ENCODE measurements around the gene PRAMEF26.
"Not testable (repeated sequence)": the region's sequence is repeated elsewhere in the genome, so short reads cannot be mapped to it uniquely, and the experiment has no call there.

The PRAMEF26 gene

DNA sequence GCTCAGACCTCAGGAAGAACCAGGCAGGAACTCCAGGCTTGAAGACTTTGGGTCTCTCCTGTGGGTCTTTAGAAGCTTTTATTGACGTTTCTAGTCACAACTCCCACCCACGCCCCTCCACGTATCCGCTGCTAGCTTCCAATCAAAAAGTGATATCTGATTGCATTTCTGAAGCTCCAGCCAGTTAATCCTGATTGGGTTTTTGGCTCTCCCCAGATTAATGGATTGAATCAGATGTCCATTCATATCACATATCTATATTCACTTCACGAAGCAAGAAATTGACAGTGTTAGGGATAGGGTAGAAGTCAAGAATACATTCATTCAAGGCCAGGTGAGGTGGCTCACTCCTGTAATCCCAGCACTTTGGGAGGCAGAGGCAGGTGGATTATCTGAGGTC lies at the start of gene PRAMEF26:
TSS of gene PRAMEF26 (minus strand) at position 101 of the 400 bp plus-strand sequence. CDS start 2,914 bp downstream, outside the sequence.
- DNase-seq, result not testable (repeated sequence)

DNA sequence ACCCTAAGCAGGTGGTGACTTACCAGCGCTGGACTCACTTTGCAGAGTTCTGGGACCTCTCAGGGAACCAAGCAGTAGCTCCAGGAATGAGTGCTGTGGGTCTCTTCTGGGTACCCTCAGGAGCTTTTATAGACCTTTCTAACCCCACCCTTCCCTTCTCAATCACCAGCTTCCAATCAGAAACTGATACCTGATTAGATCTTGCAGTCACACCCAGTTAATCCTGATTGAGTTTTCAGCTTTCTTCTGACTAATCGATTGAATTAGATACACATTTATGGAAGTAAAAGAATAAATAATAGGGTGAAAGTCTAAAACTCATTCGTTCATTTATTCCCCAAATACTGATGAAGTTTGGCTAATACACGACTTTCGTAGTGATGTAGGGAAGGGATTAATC lies 45.5 kb upstream of the PRAMEF26 start, which contains the start of gene PRAMEF13:
TSS of gene PRAMEF13 (minus strand) at position 101 of the 400 bp plus-strand sequence. CDS start 1,820 bp downstream, outside the sequence.
- not testable (repeated sequence) for DNase-seq

DNA sequence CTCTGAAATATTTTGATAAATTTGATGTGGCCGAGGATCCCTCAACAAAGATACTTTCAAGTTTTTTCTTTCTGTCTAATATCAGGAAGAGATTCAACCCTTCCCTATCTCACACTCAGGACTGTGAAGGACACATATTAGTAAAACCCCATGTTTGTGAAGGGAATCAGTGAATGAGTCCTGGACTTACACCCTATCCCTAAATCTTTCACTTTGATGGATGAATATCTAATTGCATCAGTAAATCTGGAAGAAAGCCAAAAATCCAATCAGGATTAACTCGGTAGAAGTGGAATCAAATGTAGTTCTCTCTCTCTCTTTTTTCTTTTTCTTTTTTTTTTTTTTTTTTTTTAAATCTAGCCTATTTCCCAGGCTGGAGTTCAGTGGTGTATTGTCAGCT lies 15.7 kb upstream of the PRAMEF26 start, which contains the start of gene PRAMEF9:
TSS of gene PRAMEF9 (plus strand) at position 301 of the 400 bp plus-strand sequence. CDS start 3,433 bp downstream, outside the sequence.
- not testable (repeated sequence) for DNase-seq

DNA sequence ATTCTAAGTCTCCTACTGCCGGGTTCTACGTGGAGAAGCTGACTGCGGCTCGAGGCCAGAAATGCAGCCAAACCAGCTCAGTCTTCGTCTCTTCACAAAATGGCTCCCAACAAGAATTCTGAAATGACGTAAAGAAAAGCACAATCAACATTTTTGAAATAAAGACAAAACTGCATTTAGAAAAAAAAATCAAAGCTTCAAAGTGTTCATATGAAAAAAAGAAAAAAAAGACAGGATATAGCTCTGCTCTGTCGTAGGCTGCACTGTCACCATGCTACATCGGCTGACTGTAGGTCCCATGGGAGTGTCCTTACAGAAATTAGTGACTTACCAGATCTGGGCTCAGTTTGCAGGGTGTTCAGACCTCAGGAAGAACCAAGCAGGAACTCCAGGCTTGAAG lies 9.7 kb upstream of the PRAMEF26 start, which contains the start of gene HNRNPCL4:
TSS of gene HNRNPCL4 (minus strand) at position 101 of the 400 bp plus-strand sequence. CDS start 164 bp downstream, outside the sequence.
- DNase-seq, result not testable (repeated sequence)

DNA sequence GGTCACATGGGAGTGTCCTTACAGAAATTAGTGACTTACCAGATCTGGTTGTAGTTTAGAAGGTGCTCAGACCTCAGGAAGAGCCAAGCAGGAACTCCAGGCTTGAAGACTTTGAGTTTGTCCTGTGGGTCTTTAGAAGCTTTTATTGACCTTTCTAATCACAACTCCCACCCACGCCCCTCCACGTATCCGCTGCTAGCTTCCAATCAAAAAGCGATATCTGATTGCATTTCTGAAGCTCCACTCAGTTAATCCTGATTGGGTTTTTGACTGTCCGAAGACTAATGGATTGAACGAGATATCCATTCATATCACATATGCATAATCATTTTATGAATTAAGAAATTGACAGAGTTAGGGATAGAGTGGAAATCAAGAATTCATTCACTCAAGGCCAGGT lies 39.1 kb downstream of the PRAMEF26 start, which contains the start of gene HNRNPCL2:
TSS of gene HNRNPCL2 (minus strand) at position 101 of the 400 bp plus-strand sequence. CDS start 454 bp downstream, outside the sequence.
- not testable (repeated sequence) for DNase-seq
